Calu3 (cell line): ENCODE data around the gene MYL12A. TPM values are rescaled to one million over a fixed set of nuclear protein-coding genes. Genes with fewer than 3 reads are reported as not detected.
"Not testable (repeated sequence)": the region's sequence is repeated elsewhere in the genome, so short reads cannot be mapped to it uniquely, and the experiment has no call there.

ENCODE experiments used
- Bru-seq: library from RNA; stranded (reverse); fragments of 400-500 nt; gene quantifications from one replicate; lab custom pipeline; 2021; lab: Mats Ljungman, UMichigan
- BruChase-seq, 2 experiments: library from RNA; stranded (reverse); fragments of 400-500 nt; gene quantifications; one replicate each; lab custom pipeline; 2021; lab: Mats Ljungman, UMichigan
- BruUV-seq: library from RNA; stranded (reverse); fragments of 400-500 nt; replicated peaks from 2 replicates; lab custom pipeline; 2021; lab: Mats Ljungman, UMichigan
- CTCF ChIA-PET: fragments of 300-600 bp; sonication (Branson Sonifier 250); formaldehyde crosslinking; loops from one replicate; lab custom pipeline; 2022; ENCODE audit warnings: antibody characterized with exemption; lab: Charles Lee
- DNase-seq: peaks from one replicate; pipeline ENCODE4 v3.0.0; 2022
- H3K27ac Mint-ChIP-seq: one replicate; pipeline ENCODE4 v1.8.0; 2022; ENCODE audit warnings: mixed read lengths; ENCODE audit not compliant: unreplicated experiment
- H3K27me3 Mint-ChIP-seq: one replicate; pipeline ENCODE4 v1.8.0; 2022; ENCODE audit warnings: mixed read lengths; ENCODE audit not compliant: unreplicated experiment
- H3K36me3 Mint-ChIP-seq: one replicate; pipeline ENCODE4 v1.8.0; 2022; ENCODE audit warnings: mild to moderate bottlenecking, moderate library complexity, mixed read lengths; ENCODE audit not compliant: insufficient read depth, unreplicated experiment
- H3K4me1 Mint-ChIP-seq: one replicate; pipeline ENCODE4 v1.8.0; 2022; ENCODE audit warnings: mild to moderate bottlenecking, low read depth, mixed read lengths; ENCODE audit not compliant: unreplicated experiment
- H3K4me3 Mint-ChIP-seq: one replicate; pipeline ENCODE4 v1.8.0; 2022; ENCODE audit warnings: mild to moderate bottlenecking, low read depth, moderate library complexity, mixed read lengths; ENCODE audit not compliant: unreplicated experiment
- H3K9me3 Mint-ChIP-seq: one replicate; pipeline ENCODE4 v1.8.0; 2022; ENCODE audit warnings: low read depth, mixed read lengths; ENCODE audit not compliant: unreplicated experiment
- CTCF ChIP-seq: fragments of 200-600 bp; IDR thresholded peaks from one replicate; pipeline ENCODE4 v1.8.0; 2022; ENCODE audit warnings: antibody characterized with exemption; ENCODE audit not compliant: unreplicated experiment
- intact Hi-C: fragments of 100-400 bp; cut with micrococcal nuclease; formaldehyde crosslinking; loops from one replicate; pipeline ENCODE4 v1.10.0; 2022; ENCODE audit not compliant: unreplicated experiment
- long read RNA-seq: library from polyadenylated mRNA; stranded (forward); transcript quantifications from one replicate; pipeline ENCODE4 v2.0.0, GENCODE V29; 2022
- total RNA-seq: library from RNA; stranded (reverse); gene quantifications from 2 replicates; pipeline ENCODE4 v1.2.3, GENCODE V29; 2022

MYL12A gene
- 428 and 464 TPM in 2 replicates for total RNA-seq
- Bru-seq, nascent RNA: percentile 99 among the genes with signal in this experiment
- percentile 98 among the genes with signal in this experiment for BruChase-seq, experiment 1, labeled RNA remaining after a 6-hour chase
- BruChase-seq, experiment 2, labeled RNA remaining after a 2-hour chase: percentile 97 among the genes with signal in this experiment
- long read RNA-seq, transcript MYL12A-206 (5 exons, 1,004 nt): minor isoform, 20 of 1,209 reads
- long read RNA-seq, transcript MYL12A-201 (4 exons, 1,229 nt): major isoform, 1,067 of 1,209 reads
- long read RNA-seq, transcript MYL12A-212 (1 exons, 738 nt): minor isoform, 10 of 1,209 reads
- long read RNA-seq, partial matches to known transcripts: 96 of 1,209 reads
- long read RNA-seq, other reads (novel, unspliced or antisense): 11 of 1,209 reads

- no TSS peak for BruUV-seq
- intact Hi-C loops: loop anchor here (5.0 to 10.0 kb wide), 7 partner anchors 35 to 310 kb away; no protein-coding TSS in a partner anchor
- peaks cover 38% of the 10 kb centered on the region for H3K4me1 Mint-ChIP-seq
- peaks cover 62% of the 10 kb centered on the region for H3K36me3 Mint-ChIP-seq
- no peak for TF ChIP-seq CTCF
- H3K27me3 Mint-ChIP-seq: no peaks in the 10 kb centered on the region
- no peaks in the 10 kb centered on the region for H3K9me3 Mint-ChIP-seq
- CTCF ChIA-PET: interaction anchor here (0.7 to 3.0 kb wide), 10 partner anchors 10 to 481 kb away, joined by 3 to 20 read pairs (median 4); no protein-coding TSS in a partner anchor
- H3K27ac Mint-ChIP-seq: peak within 1 kb of the TSS; percentile 83
- DNase-seq: peak; percentile 99
- peak within 1 kb of the TSS; percentile 79 for H3K4me3 Mint-ChIP-seq
Measured at GRCh38 chr18:3247240-3248061, at the start of gene MYL12A. Gene MYL12A, plus strand, starts transcription at chr18:3247801. Its CDS starts 5,447 bp downstream, at chr18:3253248.

GRCh38 chr18:3198260-3198860 lies 49.2 kb upstream of the MYL12A start:
- DNase-seq, intact Hi-C loops, H3K4me1 Mint-ChIP-seq, H3K36me3 Mint-ChIP-seq, H3K9me3 Mint-ChIP-seq, H3K27ac Mint-ChIP-seq, H3K27me3 Mint-ChIP-seq, H3K4me3 Mint-ChIP-seq, BruUV-seq: not testable (repeated sequence)
- CTCF ChIA-PET: interaction anchor here (1.6 kb wide), 1 partner anchor 47 kb away, joined by 4 read pairs; no protein-coding TSS in a partner anchor

GRCh38 chr18:3199942-3200645 lies 47.5 kb upstream of the MYL12A start:
- H3K27ac Mint-ChIP-seq: no peak overlapping the region
- no peak overlapping the region for H3K4me3 Mint-ChIP-seq
- H3K27me3 Mint-ChIP-seq: no peaks in the 10 kb centered on the region
- H3K4me1 Mint-ChIP-seq: peaks cover 7% of the 10 kb centered on the region
- DNase-seq: no peak
- H3K36me3 Mint-ChIP-seq: no peaks in the 10 kb centered on the region
- no TSS peak for BruUV-seq
- peaks cover 10% of the 10 kb centered on the region for H3K9me3 Mint-ChIP-seq
- intact Hi-C loops: no loop called here
- TF ChIP-seq CTCF: no peak
- CTCF ChIA-PET: interaction anchor here (0.7 to 1.6 kb wide), 4 partner anchors 8 to 45 kb away, joined by 3 to 5 read pairs (median 4); no protein-coding TSS in a partner anchor

- no peak overlapping the region for H3K27ac Mint-ChIP-seq
- CTCF ChIA-PET: interaction anchor here (0.5 kb wide), 1 partner anchor 103 kb away, joined by 4 read pairs; no protein-coding TSS in a partner anchor
- TF ChIP-seq CTCF: no peak
- intact Hi-C loops: no loop called here
- no peak overlapping the region for H3K4me3 Mint-ChIP-seq
- H3K4me1 Mint-ChIP-seq: peaks cover 28% of the 10 kb centered on the region
- no peak for DNase-seq
- no peaks in the 10 kb centered on the region for H3K27me3 Mint-ChIP-seq
- BruUV-seq: no TSS peak
- peaks cover 5% of the 10 kb centered on the region for H3K36me3 Mint-ChIP-seq
- peaks cover 10% of the 10 kb centered on the region for H3K9me3 Mint-ChIP-seq
Measured at GRCh38 chr18:3205239-3205638, 42.4 kb upstream of the MYL12A start.
